OCI-LY7 (cell line): ENCODE measurements around the gene DBF4B. TPM values are rescaled to one million over a fixed set of nuclear protein-coding genes. Genes with fewer than 3 reads are reported as not detected.
A peak's percentile ranks its signal among the peaks of the same experiment; 100 is the strongest.

ENCODE experiments used
- BruUV-seq: library from RNA; stranded (reverse); fragments of 400-500 nt; replicated peaks from 2 replicates; lab custom pipeline; 2021; lab: Mats Ljungman, UMichigan
- CTCF ChIA-PET: fragments of 300-600 bp; sonication (Branson Sonifier 250); formaldehyde crosslinking; loops from one replicate; lab custom pipeline; 2022; ENCODE audit warnings: antibody characterized with exemption; ENCODE audit not compliant: unreplicated experiment; lab: Charles Lee
- POLR2A ChIA-PET: fragments of 300-600 bp; sonication (Branson Sonifier 250); formaldehyde crosslinking; loops from one replicate; lab custom pipeline; 2022; ENCODE audit warnings: antibody characterized with exemption; lab: Charles Lee
- DNase-seq: peaks from one replicate; pipeline ENCODE4 v3.0.0-alpha.2; 2015; ENCODE audit warnings: low spot score
- H2AFZ ChIP-seq: fragments of 200-600 bp; sonication (generic), shearing (Covaris generic); 2 replicates; pipeline ENCODE4 v1.6.1; 2014; ENCODE audit warnings: mild to moderate bottlenecking, antibody characterized with exemption, low read length, moderate library complexity
- H3K27ac ChIP-seq: fragments of 200-600 bp; sonication (generic); 2 replicates; pipeline ENCODE4 v1.5.1; 2014; ENCODE audit warnings: mixed run types, low read depth, mild to moderate bottlenecking, moderate library complexity, low read length, inconsistent platforms; ENCODE audit not compliant: poor library complexity, severe bottlenecking
- H3K36me3 ChIP-seq: fragments of 200-600 bp; sonication (generic); 2 replicates; pipeline ENCODE4 v1.6.1; 2014; ENCODE audit warnings: mild to moderate bottlenecking, antibody characterized with exemption, low read length, moderate library complexity, mixed read lengths; ENCODE audit not compliant: insufficient read depth
- H3K4me1 ChIP-seq: fragments of 200-600 bp; sonication (generic); 2 replicates; pipeline ENCODE4 v1.5.1; 2014; ENCODE audit warnings: mild to moderate bottlenecking, low read length; ENCODE audit not compliant: insufficient read depth, poor library complexity, severe bottlenecking
- H3K4me2 ChIP-seq: fragments of 200-600 bp; sonication (generic); 2 replicates; pipeline ENCODE4 v1.6.1; 2014; ENCODE audit warnings: mild to moderate bottlenecking, low read length
- H3K4me3 ChIP-seq: fragments of 200-600 bp; sonication (generic); 2 replicates; pipeline ENCODE4 v1.5.1; 2014; ENCODE audit warnings: mild to moderate bottlenecking, low read depth, low read length; ENCODE audit not compliant: poor library complexity, severe bottlenecking
- H3K79me2 ChIP-seq: fragments of 200-600 bp; sonication (generic); 2 replicates; pipeline ENCODE4 v1.6.1; 2016; ENCODE audit warnings: low read depth, mild to moderate bottlenecking, low read length, moderate library complexity, mixed read lengths; ENCODE audit not compliant: insufficient read depth
- H3K9me2 ChIP-seq: fragments of 200-600 bp; sonication (generic); 2 replicates; pipeline ENCODE4 v1.6.1; 2016; ENCODE audit warnings: mild to moderate bottlenecking, low read length, mixed read lengths; ENCODE audit not compliant: insufficient read depth
- H3K9me3 ChIP-seq: fragments of 200-600 bp; sonication (generic); 2 replicates; pipeline ENCODE4 v1.6.1; 2014; ENCODE audit warnings: mild to moderate bottlenecking, mixed run types, low read length, mixed read lengths
- H4K20me1 ChIP-seq: fragments of 200-600 bp; sonication (generic); 2 replicates; pipeline ENCODE4 v1.6.1; 2014; ENCODE audit warnings: mild to moderate bottlenecking, antibody characterized with exemption, low read length, moderate library complexity, mixed read lengths; ENCODE audit not compliant: insufficient read depth
- EZH2phosphoT487 ChIP-seq: fragments of 200-600 bp; sonication (generic); IDR thresholded peaks from 2 replicates; pipeline ENCODE4 v1.6.1; 2018; ENCODE audit warnings: low read depth, borderline replicate concordance, mild to moderate bottlenecking, mixed run types, antibody characterized with exemption, low read length, moderate library complexity, mixed read lengths
- intact Hi-C: fragments of 100-400 bp; cut with micrococcal nuclease; formaldehyde crosslinking; loops from one replicate; pipeline ENCODE4 v1.10.0; 2022; ENCODE audit not compliant: unreplicated experiment
- total RNA-seq, 2 experiments: library from RNA; depleted of rRNA in 1 of 2; stranded (reverse); fragments of >200 nt in 1 of 2; shearing (Covaris generic) in 1 of 2; gene quantifications; 2 replicates each; pipeline ENCODE4 v1.2.3, GENCODE V29; 2014 to 2022
- TF ChIP-seq, protein P1 (sequence below): fragments of 200-600 bp; sonication (generic); conservative IDR thresholded peaks from 2 replicates; pipeline ENCODE4 v1.5.1; 2014; ENCODE audit warnings: mild to moderate bottlenecking, antibody characterized with exemption, low read length, moderate library complexity, mixed read lengths

The DBF4B gene
- total RNA-seq, 2 experiments from 2014 or later, result 18.1 to 45.8 TPM

- peaks cover 19% of the 10 kb centered on the region for H3K4me1 ChIP-seq
- H3K79me2 ChIP-seq, result no peaks in the 10 kb centered on the region
- H3K36me3 ChIP-seq, result no peaks in the 10 kb centered on the region
- no peaks in the 10 kb centered on the region for H4K20me1 ChIP-seq
- no peak for DNase-seq
- H3K9me2 ChIP-seq, result no peaks in the 10 kb centered on the region
- H3K27ac ChIP-seq, result no peak overlapping the region
- ChIA-PET POLR2A (interaction anchor here (0.7 kb wide), 2 partner anchors 19 to 105 kb away, joined by 3 to 4 read pairs; no protein-coding TSS in a partner anchor), CTCF (interaction anchor here (0.7 to 0.8 kb wide), 2 partner anchors 65 to 75 kb away, joined by 4 to 5 read pairs; no protein-coding TSS in a partner anchor)
- no peaks in the 10 kb centered on the region for H3K9me3 ChIP-seq
- intact Hi-C loops, result loop anchor here (1.0 to 2.0 kb wide), 2 partner anchors 53 to 89 kb away; no protein-coding TSS in a partner anchor
- peak overlapping the region; percentile 68 for H3K4me2 ChIP-seq
- H2AFZ ChIP-seq, result peak overlapping the region; percentile 37; the same call in 1 of the 2 replicates
- no TSS peak for BruUV-seq
- no peak for TF ChIP-seq EZH2phosphoT487
- TF ChIP-seq, protein P1, sequence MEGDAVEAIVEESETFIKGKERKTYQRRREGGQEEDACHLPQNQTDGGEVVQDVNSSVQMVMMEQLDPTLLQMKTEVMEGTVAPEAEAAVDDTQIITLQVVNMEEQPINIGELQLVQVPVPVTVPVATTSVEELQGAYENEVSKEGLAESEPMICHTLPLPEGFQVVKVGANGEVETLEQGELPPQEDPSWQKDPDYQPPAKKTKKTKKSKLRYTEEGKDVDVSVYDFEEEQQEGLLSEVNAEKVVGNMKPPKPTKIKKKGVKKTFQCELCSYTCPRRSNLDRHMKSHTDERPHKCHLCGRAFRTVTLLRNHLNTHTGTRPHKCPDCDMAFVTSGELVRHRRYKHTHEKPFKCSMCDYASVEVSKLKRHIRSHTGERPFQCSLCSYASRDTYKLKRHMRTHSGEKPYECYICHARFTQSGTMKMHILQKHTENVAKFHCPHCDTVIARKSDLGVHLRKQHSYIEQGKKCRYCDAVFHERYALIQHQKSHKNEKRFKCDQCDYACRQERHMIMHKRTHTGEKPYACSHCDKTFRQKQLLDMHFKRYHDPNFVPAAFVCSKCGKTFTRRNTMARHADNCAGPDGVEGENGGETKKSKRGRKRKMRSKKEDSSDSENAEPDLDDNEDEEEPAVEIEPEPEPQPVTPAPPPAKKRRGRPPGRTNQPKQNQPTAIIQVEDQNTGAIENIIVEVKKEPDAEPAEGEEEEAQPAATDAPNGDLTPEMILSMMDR, result no peak
- peak overlapping the region; percentile 72 for H3K4me3 ChIP-seq
These were observed 67.6 kb downstream of the DBF4B start for GRCh38 chr17:44775838-44776621.

DNA sequence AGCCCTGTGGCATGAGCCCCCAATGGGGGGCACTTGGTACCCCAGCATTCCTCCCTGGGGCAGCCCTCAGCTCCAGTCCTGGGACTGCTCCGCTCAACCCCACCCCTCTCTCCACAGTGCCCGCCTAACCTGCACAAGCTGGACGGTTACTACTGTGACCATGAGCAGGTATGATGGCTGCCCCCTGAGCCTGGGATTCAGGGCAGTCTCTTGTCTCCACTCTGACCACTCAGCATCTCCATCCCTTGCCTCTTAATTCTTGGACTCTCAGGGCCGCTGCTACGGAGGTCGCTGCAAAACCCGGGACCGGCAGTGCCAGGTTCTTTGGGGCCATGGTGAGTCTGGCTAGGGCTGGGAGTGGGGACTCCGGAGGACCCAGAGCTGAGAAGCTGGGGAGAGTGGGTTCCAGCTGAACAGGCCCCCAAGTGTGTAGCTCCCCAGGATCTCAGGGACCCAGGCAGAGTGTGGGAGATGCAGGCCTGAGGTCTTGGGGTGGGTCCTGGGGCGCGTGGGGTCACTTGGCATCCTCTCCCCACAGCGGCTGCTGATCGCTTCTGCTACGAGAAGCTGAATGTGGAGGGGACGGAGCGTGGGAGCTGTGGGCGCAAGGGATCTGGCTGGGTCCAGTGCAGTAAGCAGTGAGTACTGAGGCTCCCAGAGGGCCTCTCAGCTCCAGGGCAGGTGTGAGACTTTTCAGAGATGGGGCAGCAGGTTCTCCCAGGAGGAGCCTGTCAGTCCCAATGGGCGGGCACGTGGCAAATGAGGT, 68.3 kb downstream of the DBF4B start:
- Histone ChIP-seq H3K79me2 (no peaks in the 10 kb centered on the region), H3K9me3 (no peaks in the 10 kb centered on the region), H3K36me3 (no peaks in the 10 kb centered on the region), H2AFZ (no peak overlapping the region), H3K4me1 (peaks cover 19% of the 10 kb centered on the region), H3K4me3 (no peak overlapping the region), H4K20me1 (no peaks in the 10 kb centered on the region), H3K27ac (no peak overlapping the region), H3K9me2 (no peaks in the 10 kb centered on the region), H3K4me2 (peak overlapping the region; percentile 68; the same call in 1 of the 2 replicates)
- TF ChIP-seq, protein P1, result no peak
- no peak for TF ChIP-seq EZH2phosphoT487
- no TSS peak for BruUV-seq
- ChIA-PET CTCF (no interaction called here), POLR2A (no interaction called here)
- no peak for DNase-seq
- intact Hi-C loops, result no loop called here
